CD4-positive, CD25-positive, alpha-beta regulatory T cell (primary cell): ENCODE measurements around the gene CLEC2B. TPM values are rescaled to one million over a fixed set of nuclear protein-coding genes. Genes with fewer than 3 reads are reported as not detected.
A peak's percentile ranks its signal among the peaks of the same experiment; 100 is the strongest.

Source experiments
- ATAC-seq, 2 donors: fragments of 150-1000 bp; cut with Tn5 transposase; one replicate each; pipeline ENCODE4 v1.10.0; 2021; ENCODE audit warnings: low read depth in 2 of 2, moderate number of reproducible peaks in 2 of 2, moderate library complexity in 1 of 2
- DNase-seq, 3 donors: peaks; one replicate each; pipeline versions ENCODE4 v3.0.0 to v3.0.0-alpha.2; 2012 to 2022; ENCODE audit warnings: mixed read lengths in 1 of 3
- H3K27ac ChIP-seq: one replicate; pipeline ENCODE4 v1.7.0; 2013; ENCODE audit warnings: mild to moderate bottlenecking, low read length; ENCODE audit not compliant: insufficient read depth, poor library complexity, severe bottlenecking
- H3K27me3 ChIP-seq: one replicate; pipeline ENCODE4 v1.7.0; 2013; ENCODE audit warnings: low read length; ENCODE audit not compliant: control insufficient read depth, insufficient read depth
- H3K36me3 ChIP-seq: one replicate; pipeline ENCODE4 v1.7.0; 2013; ENCODE audit warnings: mild to moderate bottlenecking, low read length, moderate library complexity; ENCODE audit not compliant: control insufficient read depth, insufficient read depth
- H3K4me1 ChIP-seq: 2 replicates; pipeline ENCODE4 v1.7.0; 2013; ENCODE audit warnings: mild to moderate bottlenecking, low read length; ENCODE audit not compliant: insufficient read depth, control insufficient read depth, poor library complexity, severe bottlenecking
- H3K4me3 ChIP-seq: one replicate; pipeline ENCODE4 v1.7.0; 2013; ENCODE audit warnings: low read depth, mild to moderate bottlenecking, low read length, moderate library complexity
- H3K9me3 ChIP-seq, 2 experiments: 1 replicate in 1 of 2; 2 replicates in 1 of 2; pipeline ENCODE4 v1.7.0; 2013; ENCODE audit warnings: low read length in 2 of 2, mild to moderate bottlenecking in 1 of 2, moderate library complexity in 1 of 2; ENCODE audit not compliant: control insufficient read depth in 2 of 2
- H3K27ac Mint-ChIP-seq, 3 donors: one replicate each; pipeline ENCODE4 v1.8.0; 2020 to 2022; ENCODE audit warnings: mild to moderate bottlenecking in 3 of 3, mixed read lengths in 3 of 3, moderate library complexity in 2 of 3
- H3K27me3 Mint-ChIP-seq: one replicate; pipeline ENCODE4 v1.8.0; 2022; ENCODE audit warnings: mild to moderate bottlenecking, mixed read lengths
- H3K36me3 Mint-ChIP-seq: one replicate; pipeline ENCODE4 v1.8.0; 2020; ENCODE audit warnings: mixed read lengths
- H3K4me1 Mint-ChIP-seq, 4 donors: one replicate each; pipeline ENCODE4 v1.8.0; 2020 to 2022; ENCODE audit warnings: mixed read lengths in 4 of 4, mild to moderate bottlenecking in 1 of 4
- H3K4me3 Mint-ChIP-seq, 4 donors: one replicate each; pipeline ENCODE4 v1.8.0; 2020 to 2022; ENCODE audit warnings: mild to moderate bottlenecking in 4 of 4, mixed read lengths in 4 of 4, moderate library complexity in 3 of 4
- H3K9me3 Mint-ChIP-seq, 7 donors: one replicate each; pipeline ENCODE4 v1.8.0; 2020 to 2022; ENCODE audit warnings: mixed read lengths in 7 of 7, mild to moderate bottlenecking in 3 of 7, moderate library complexity in 2 of 7
- polyA plus RNA-seq, 4 donors: library from polyadenylated mRNA; unstranded; fragments of 300-500 nt; fragmentation: Illumina TruSeq; gene quantifications; one replicate each; pipeline ENCODE4 v1.2.3, GENCODE V29; 2021
- total RNA-seq: library from RNA; stranded (reverse); gene quantifications from one replicate; pipeline ENCODE4 v1.2.3, GENCODE V29; 2022

CLEC2B gene
- total and polyA plus RNA-seq, 5 donors from 2014 or later = 32.8 to 90.8 (median 52.7) TPM

- peaks cover 3 to 16% (median 10%) of the 10 kb centered on the region in 7 donors for H3K9me3 Mint-ChIP-seq
- H3K4me3 Mint-ChIP-seq = no peak overlapping the region
- peaks cover 30% of the 10 kb centered on the region for H3K27me3 Mint-ChIP-seq
- DNase-seq (no peak), ATAC-seq (no peak)
- H3K9me3 ChIP-seq = peaks cover 10 to 16% of the 10 kb centered on the region in 2 experiments
- peaks cover 4 to 19% (median 15%) of the 10 kb centered on the region in 4 donors for H3K4me1 Mint-ChIP-seq
- H3K36me3 ChIP-seq = no peaks in the 10 kb centered on the region
- H3K4me3 ChIP-seq = no peak overlapping the region
- H3K27ac ChIP-seq = no peak overlapping the region
- peaks cover 12% of the 10 kb centered on the region for H3K36me3 Mint-ChIP-seq
- peaks cover 16% of the 10 kb centered on the region for H3K4me1 ChIP-seq
- no peak overlapping the region for H3K27ac Mint-ChIP-seq
- peaks cover 17% of the 10 kb centered on the region for H3K27me3 ChIP-seq
Observed at GRCh38 chr12:9902539-9903228, 33.5 kb upstream of the CLEC2B start.

GRCh38 chr12:9900930-9901329 is 31.8 kb upstream of the CLEC2B start:
- Mint-ChIP-seq H3K27me3 (peaks cover 33% of the 10 kb centered on the region), H3K4me1 (peaks cover 0 to 2% (median 1%) of the 10 kb centered on the region in 4 donors), H3K4me3 (no peak overlapping the region), H3K36me3 (peaks cover 12% of the 10 kb centered on the region), H3K27ac (no peak overlapping the region), H3K9me3 (peaks cover 3 to 16% (median 10%) of the 10 kb centered on the region in 7 donors)
- H3K36me3 ChIP-seq = no peaks in the 10 kb centered on the region
- DNase-seq = no peak
- peaks cover 10 to 16% of the 10 kb centered on the region in 2 experiments for H3K9me3 ChIP-seq
- no peak for ATAC-seq
- no peak overlapping the region for H3K4me3 ChIP-seq
- H3K4me1 ChIP-seq = peaks cover 1% of the 10 kb centered on the region
- no peak overlapping the region for H3K27ac ChIP-seq
- H3K27me3 ChIP-seq = peaks cover 17% of the 10 kb centered on the region

GRCh38 chr12:9899209-9899608 is 30.1 kb upstream of the CLEC2B start:
- no peak overlapping the region for H3K4me3 ChIP-seq
- Mint-ChIP-seq H3K4me3 (no peak overlapping the region), H3K36me3 (peaks cover 7% of the 10 kb centered on the region), H3K4me1 (no peaks in the 10 kb centered on the region), H3K9me3 (peaks cover 0 to 16% (median 10%) of the 10 kb centered on the region in 7 donors), H3K27ac (no peak overlapping the region), H3K27me3 (peaks cover 35% of the 10 kb centered on the region)
- H3K4me1 ChIP-seq = no peaks in the 10 kb centered on the region
- no peak overlapping the region for H3K27ac ChIP-seq
- H3K27me3 ChIP-seq = peaks cover 17% of the 10 kb centered on the region
- ATAC-seq = no peak
- no peaks in the 10 kb centered on the region for H3K36me3 ChIP-seq
- DNase-seq = no peak
- H3K9me3 ChIP-seq = peaks cover 10 to 16% of the 10 kb centered on the region in 2 experiments

GRCh38 chr12:9897535-9897934 is 28.4 kb upstream of the CLEC2B start:
- DNase-seq (no peak), ATAC-seq (no peak)
- Mint-ChIP-seq H3K27ac (no peak overlapping the region), H3K27me3 (peaks cover 38% of the 10 kb centered on the region), H3K36me3 (peaks cover 7% of the 10 kb centered on the region), H3K4me3 (no peak overlapping the region), H3K9me3 (peaks cover 0 to 5% (median 2%) of the 10 kb centered on the region in 7 donors), H3K4me1 (peaks cover 0 to 3% (median 1%) of the 10 kb centered on the region in 4 donors)
- H3K4me3 ChIP-seq = no peak overlapping the region
- H3K4me1 ChIP-seq = no peaks in the 10 kb centered on the region
- H3K27me3 ChIP-seq = peaks cover 19% of the 10 kb centered on the region
- H3K9me3 ChIP-seq = peaks cover 3 to 8% of the 10 kb centered on the region in 2 experiments
- H3K27ac ChIP-seq = no peak overlapping the region
- H3K36me3 ChIP-seq = no peaks in the 10 kb centered on the region

GRCh38 chr12:9895215-9895971 is 26.2 kb upstream of the CLEC2B start:
- DNase-seq = no peak
- Histone ChIP-seq H3K36me3 (no peaks in the 10 kb centered on the region), H3K4me1 (no peaks in the 10 kb centered on the region), H3K27me3 (peaks cover 16% of the 10 kb centered on the region), H3K27ac (no peak overlapping the region), H3K4me3 (no peak overlapping the region), H3K9me3 (no peaks in the 10 kb centered on the region)
- peaks cover 0 to 2% (median 0%) of the 10 kb centered on the region in 7 donors for H3K9me3 Mint-ChIP-seq
- H3K27ac Mint-ChIP-seq = no peak overlapping the region
- peaks cover 0 to 3% (median 1%) of the 10 kb centered on the region in 4 donors for H3K4me1 Mint-ChIP-seq
- H3K27me3 Mint-ChIP-seq = peaks cover 36% of the 10 kb centered on the region
- H3K36me3 Mint-ChIP-seq = peaks cover 3% of the 10 kb centered on the region
- no peak overlapping the region for H3K4me3 Mint-ChIP-seq
- no peak for ATAC-seq

GRCh38 chr12:9888665-9889273 is 19.6 kb upstream of the CLEC2B start:
- no peaks in the 10 kb centered on the region for H3K36me3 ChIP-seq
- H3K36me3 Mint-ChIP-seq = no peaks in the 10 kb centered on the region
- no peaks in the 10 kb centered on the region for H3K9me3 ChIP-seq
- no peak for DNase-seq
- peak overlapping the region in 1 of 3 donors; percentile 9 for H3K27ac Mint-ChIP-seq
- H3K9me3 Mint-ChIP-seq = no peaks in the 10 kb centered on the region
- no peaks in the 10 kb centered on the region for H3K4me1 ChIP-seq
- peaks cover 15% of the 10 kb centered on the region for H3K27me3 Mint-ChIP-seq
- H3K27me3 ChIP-seq = peaks cover 2% of the 10 kb centered on the region
- H3K4me3 ChIP-seq = no peak overlapping the region
- H3K4me3 Mint-ChIP-seq = no peak overlapping the region
- H3K4me1 Mint-ChIP-seq = peaks cover 0 to 7% (median 4%) of the 10 kb centered on the region in 4 donors
- H3K27ac ChIP-seq = no peak overlapping the region
- no peak for ATAC-seq

- Mint-ChIP-seq H3K36me3 (no peaks in the 10 kb centered on the region), H3K4me3 (no peak overlapping the region), H3K27ac (no peak overlapping the region), H3K4me1 (peaks cover 0 to 4% (median 2%) of the 10 kb centered on the region in 4 donors), H3K9me3 (no peaks in the 10 kb centered on the region), H3K27me3 (peaks cover 16% of the 10 kb centered on the region)
- ATAC-seq = no peak
- Histone ChIP-seq H3K4me1 (no peaks in the 10 kb centered on the region), H3K27ac (no peak overlapping the region), H3K27me3 (no peaks in the 10 kb centered on the region), H3K36me3 (no peaks in the 10 kb centered on the region), H3K4me3 (no peak overlapping the region), H3K9me3 (no peaks in the 10 kb centered on the region)
- DNase-seq = no peak
Observed at GRCh38 chr12:9883175-9883574, 14.0 kb upstream of the CLEC2B start.
